ENCODE measurements around the gene ERICH6.
A peak's percentile ranks its signal among the peaks of the same experiment; 100 is the strongest.

Gene ERICH6

GRCh38 chr3:150736903-150737832 lies 33.4 kb upstream of the ERICH6 start:
- DNase-seq: no peak

GRCh38 chr3:150736316-150736719 lies 32.6 kb upstream of the ERICH6 start:
- no peak for DNase-seq

GRCh38 chr3:150734795-150735119 lies 31.0 kb upstream of the ERICH6 start:
- DNase-seq: no peak

- no peak for DNase-seq
These were observed 30.4 kb upstream of the ERICH6 start for GRCh38 chr3:150733936-150734794.

- no peak for DNase-seq
These were observed 29.7 kb upstream of the ERICH6 start for GRCh38 chr3:150733373-150733935.

- DNase-seq: no peak
These were observed 26.1 kb upstream of the ERICH6 start for GRCh38 chr3:150729682-150730360.

- no peak for DNase-seq
These were observed 24.2 kb upstream of the ERICH6 start for GRCh38 chr3:150727653-150728502.

- DNase-seq: no peak
These were observed 21.8 kb upstream of the ERICH6 start for GRCh38 chr3:150725548-150725947.

GRCh38 chr3:150723946-150724345 lies 20.2 kb upstream of the ERICH6 start:
- DNase-seq: no peak

- no peak for DNase-seq
These were observed 18.5 kb upstream of the ERICH6 start for GRCh38 chr3:150722267-150722666.

GRCh38 chr3:150721285-150722130 lies 17.8 kb upstream of the ERICH6 start:
- no peak for DNase-seq

- no peak for DNase-seq
These were observed 16.7 kb upstream of the ERICH6 start for GRCh38 chr3:150720444-150720843.

GRCh38 chr3:150710097-150710496 lies 6.4 kb upstream of the ERICH6 start:
- no peak for DNase-seq

- DNase-seq: peak; percentile 14 to 46
These were observed 393 bp downstream of the ERICH6 start for GRCh38 chr3:150703299-150703755.

- DNase-seq: no peak
These were observed 4.6 kb downstream of the ERICH6 start for GRCh38 chr3:150699068-150699639.

- no peak for DNase-seq
These were observed 6.1 kb downstream of the ERICH6 start for GRCh38 chr3:150697646-150698045.

- DNase-seq: no peak
These were observed 12.2 kb downstream of the ERICH6 start for GRCh38 chr3:150691414-150692040.

GRCh38 chr3:150687613-150688012 lies 16.1 kb downstream of the ERICH6 start:
- no peak for DNase-seq

- no peak for DNase-seq
These were observed 20.9 kb downstream of the ERICH6 start for GRCh38 chr3:150682824-150683223.

- no peak for DNase-seq
These were observed 21.4 kb downstream of the ERICH6 start for GRCh38 chr3:150682279-150682678.
